MG63 (cell line): ENCODE measurements around the gene HEMK1. TPM values are rescaled to one million over a fixed set of nuclear protein-coding genes. Genes with fewer than 3 reads are reported as not detected.

ENCODE experiments used
- DNase-seq: peaks from one replicate; pipeline ENCODE4 v3.0.0-alpha.2; 2020
- H3K27me3 ChIP-seq: fragments of 250-450 bp; sonication (Bioruptor Pico); 2 replicates; pipeline ENCODE4 v1.5.1; 2020; ENCODE audit warnings: mild to moderate bottlenecking, moderate library complexity
- H3K36me3 ChIP-seq: fragments of 250-450 bp; sonication (Bioruptor Pico); 2 replicates; pipeline ENCODE4 v1.5.1; 2020; ENCODE audit warnings: mild to moderate bottlenecking, moderate library complexity
- H3K4me3 ChIP-seq: fragments of 250-450 bp; sonication (Bioruptor Pico); 2 replicates; pipeline ENCODE4 v1.5.1; 2020; ENCODE audit warnings: mild to moderate bottlenecking, moderate library complexity
- H3K9me3 ChIP-seq: fragments of 250-450 bp; sonication (Bioruptor Pico); 2 replicates; pipeline ENCODE4 v1.5.1; 2020; ENCODE audit warnings: mild to moderate bottlenecking, moderate library complexity
- total RNA-seq: library from RNA; depleted of rRNA; stranded (reverse); fragments of >200 nt; shearing (Covaris generic); gene quantifications from 2 replicates; pipeline ENCODE4 v1.2.3, GENCODE V29; 2014; ENCODE audit warnings: low replicate concordance; rRNA removed

HEMK1 gene
- total RNA-seq, 1 experiment from 2014 or later: 23.3 TPM

DNA sequence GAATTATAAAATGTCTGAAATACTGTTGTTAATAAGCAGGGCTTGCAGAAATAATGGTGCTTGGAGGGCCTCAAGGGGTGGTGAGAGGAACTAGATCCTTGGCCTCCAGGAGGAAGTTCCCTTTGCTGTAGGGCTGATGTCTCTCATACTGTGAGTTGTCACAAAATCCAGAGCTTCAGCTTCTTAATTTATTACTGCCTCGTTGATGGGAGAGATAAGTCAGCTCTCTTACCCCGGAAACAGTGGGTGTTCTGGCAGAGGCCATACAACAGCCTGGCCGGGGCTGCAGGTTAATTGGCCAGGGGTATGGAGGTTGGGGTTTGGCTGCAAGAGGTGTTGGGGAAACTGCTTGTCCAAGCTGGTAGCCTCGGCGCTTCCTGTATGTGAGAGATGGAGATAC, 63.1 kb downstream of the HEMK1 start:
- Histone ChIP-seq H3K27me3 (no peaks in the 10 kb centered on the region), H3K36me3 (no peaks in the 10 kb centered on the region; the same call in 1 of the 2 replicates), H3K4me3 (no peak overlapping the region), H3K9me3 (no peaks in the 10 kb centered on the region)
- no peak for DNase-seq

DNA sequence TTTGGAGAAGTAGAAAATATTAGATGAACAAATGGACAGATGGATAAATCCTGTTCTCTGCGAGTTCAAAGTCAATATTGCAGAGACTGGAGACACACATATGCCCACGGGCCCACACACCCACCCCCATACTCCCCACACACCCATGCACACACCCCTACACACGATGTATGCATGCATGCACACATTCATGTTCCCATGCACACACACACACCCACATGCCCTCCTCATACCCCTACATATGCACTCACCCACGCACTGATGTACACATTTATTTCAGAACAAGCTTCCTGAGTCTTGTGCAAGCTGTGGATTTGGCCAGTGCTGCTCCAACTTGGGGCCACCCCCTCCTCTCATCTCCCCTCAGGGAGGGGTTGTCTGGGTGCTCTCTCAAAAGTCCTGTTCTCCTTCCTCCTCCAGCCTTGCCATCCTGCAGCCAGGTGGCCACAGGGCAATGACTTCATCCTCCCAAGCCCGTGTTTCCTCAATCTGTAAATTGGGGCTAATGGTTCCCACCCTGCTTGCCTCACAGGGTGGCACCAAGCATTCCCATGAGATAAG, 64.0 kb downstream of the HEMK1 start:
- no peaks in the 10 kb centered on the region; the same call in 1 of the 2 replicates for H3K36me3 ChIP-seq
- DNase-seq: no peak
- H3K4me3 ChIP-seq: no peak overlapping the region
- H3K27me3 ChIP-seq: no peaks in the 10 kb centered on the region
- no peaks in the 10 kb centered on the region for H3K9me3 ChIP-seq

- no peak overlapping the region for H3K4me3 ChIP-seq
- H3K36me3 ChIP-seq: no peaks in the 10 kb centered on the region; the same call in 1 of the 2 replicates
- DNase-seq: no peak
- H3K27me3 ChIP-seq: no peaks in the 10 kb centered on the region
- H3K9me3 ChIP-seq: no peaks in the 10 kb centered on the region
These were observed 65.7 kb downstream of the HEMK1 start for GRCh38 chr3:50635066-50635465.

DNA sequence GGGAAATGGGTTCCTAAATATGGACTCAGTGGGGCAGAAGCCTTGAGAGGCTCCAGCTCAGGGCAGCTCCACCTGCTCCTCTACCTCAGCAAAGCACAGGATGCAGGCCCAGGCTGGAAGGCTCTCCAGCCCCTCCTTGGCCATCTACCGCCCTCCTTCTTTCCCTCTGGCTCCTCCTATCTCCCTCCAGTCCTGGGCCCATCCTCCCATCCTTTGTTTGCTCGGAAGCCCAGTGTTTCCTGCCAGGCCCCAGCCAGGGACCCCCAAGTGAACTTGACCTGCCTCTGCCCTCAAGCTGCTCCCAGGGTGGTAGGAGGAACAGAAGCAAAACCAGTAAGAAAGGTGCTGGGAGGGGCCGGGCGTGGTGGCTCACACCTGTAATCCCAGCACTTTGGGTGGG, 67.7 kb downstream of the HEMK1 start:
- no peak overlapping the region for H3K4me3 ChIP-seq
- no peaks in the 10 kb centered on the region for H3K27me3 ChIP-seq
- H3K36me3 ChIP-seq: no peaks in the 10 kb centered on the region; the same call in 1 of the 2 replicates
- DNase-seq: no peak
- H3K9me3 ChIP-seq: no peaks in the 10 kb centered on the region

DNA sequence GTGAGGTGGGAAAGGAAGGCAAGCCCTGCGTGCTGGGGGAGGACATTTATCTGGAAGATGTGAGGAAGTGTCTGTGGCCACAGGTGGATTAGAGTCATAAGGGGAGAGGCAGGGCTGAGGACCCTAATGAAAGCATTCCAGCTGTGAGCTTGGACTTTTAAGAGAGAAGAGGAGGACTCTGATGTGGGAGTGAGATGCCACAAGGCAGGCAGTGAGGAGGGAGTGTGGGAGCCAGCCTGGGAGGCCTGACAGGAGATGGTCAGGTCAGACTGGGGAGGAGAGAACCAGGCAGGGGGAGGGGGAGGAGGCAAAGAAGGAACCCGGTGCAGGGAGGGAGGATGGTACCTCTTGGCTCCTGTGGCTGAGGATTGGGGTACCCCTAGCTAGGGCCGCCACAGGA, 68.6 kb downstream of the HEMK1 start:
- H3K9me3 ChIP-seq: no peaks in the 10 kb centered on the region
- no peak for DNase-seq
- no peaks in the 10 kb centered on the region; the same call in 1 of the 2 replicates for H3K36me3 ChIP-seq
- no peak overlapping the region for H3K4me3 ChIP-seq
- no peaks in the 10 kb centered on the region for H3K27me3 ChIP-seq

GRCh38 chr3:50639055-50639494, 69.8 kb downstream of the HEMK1 start:
- Histone ChIP-seq H3K27me3 (no peaks in the 10 kb centered on the region), H3K4me3 (no peak overlapping the region), H3K36me3 (no peaks in the 10 kb centered on the region; the same call in 1 of the 2 replicates), H3K9me3 (no peaks in the 10 kb centered on the region)
- peak; percentile 85 for DNase-seq

DNA sequence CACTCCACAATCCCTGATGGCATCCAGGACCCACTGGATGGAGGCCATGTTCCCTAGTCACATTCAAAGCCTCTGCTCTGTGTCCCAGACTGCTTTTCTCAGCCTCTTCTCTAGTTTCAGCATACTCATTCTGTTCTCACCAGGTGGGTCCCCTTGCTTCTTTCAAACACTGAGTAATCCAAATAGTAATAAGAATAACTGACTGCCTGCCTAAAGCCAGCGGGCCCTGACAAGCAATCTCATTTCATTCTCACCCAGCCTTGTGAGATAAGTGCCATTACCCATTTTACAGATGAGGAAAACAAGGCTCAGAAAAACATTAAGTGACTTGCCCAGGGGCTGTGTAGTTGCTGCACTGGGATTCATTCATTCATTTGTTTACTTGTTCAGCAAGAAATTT, 73.1 kb downstream of the HEMK1 start:
- no peaks in the 10 kb centered on the region; the same call in 1 of the 2 replicates for H3K36me3 ChIP-seq
- no peaks in the 10 kb centered on the region for H3K27me3 ChIP-seq
- DNase-seq: no peak
- no peak overlapping the region for H3K4me3 ChIP-seq
- no peaks in the 10 kb centered on the region for H3K9me3 ChIP-seq

- Histone ChIP-seq H3K9me3 (no peaks in the 10 kb centered on the region), H3K27me3 (no peaks in the 10 kb centered on the region), H3K36me3 (no peaks in the 10 kb centered on the region; the same call in 1 of the 2 replicates), H3K4me3 (no peak overlapping the region)
- no peak for DNase-seq
These were observed 75.2 kb downstream of the HEMK1 start for GRCh38 chr3:50644561-50644960.

DNA sequence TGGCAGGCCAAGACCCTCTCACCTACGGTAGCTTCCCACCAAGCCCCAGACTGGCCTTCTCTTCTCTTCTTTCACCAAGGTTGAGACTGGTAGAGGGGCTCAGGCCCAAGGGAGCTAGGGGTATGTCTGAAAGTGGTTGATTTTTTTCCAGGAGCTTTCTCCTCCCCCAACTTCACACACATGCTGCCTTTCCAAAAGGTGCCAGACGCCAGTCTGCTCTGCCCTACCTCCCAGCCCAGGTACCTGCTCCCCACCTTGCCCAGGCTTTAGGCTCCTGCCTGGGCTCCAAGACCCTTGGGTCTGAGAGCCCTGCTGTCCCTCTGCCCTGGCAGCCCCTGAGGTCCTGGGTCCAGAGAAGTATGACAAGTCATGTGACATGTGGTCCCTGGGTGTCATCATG, 76.1 kb downstream of the HEMK1 start:
- no peaks in the 10 kb centered on the region for H3K27me3 ChIP-seq
- no peak for DNase-seq
- H3K36me3 ChIP-seq: no peaks in the 10 kb centered on the region
- no peaks in the 10 kb centered on the region for H3K9me3 ChIP-seq
- no peak overlapping the region for H3K4me3 ChIP-seq

Other genes with a start within 250 kb of the HEMK1 start
- gene HYAL2, start 246.8 kb upstream of the HEMK1 start, total RNA-seq: 15.5 and 30.7 TPM in 2 replicates
- gene TUSC2, start 241.3 kb upstream of the HEMK1 start, total RNA-seq: 8.0 and 13.5 TPM in 2 replicates
- gene RASSF1, start 228.7 kb upstream of the HEMK1 start, total RNA-seq: 17.5 and 42.0 TPM in 2 replicates
- 0.43 TPM in 1 of 2 replicates, not detected in the other for gene ZMYND10, start 223.8 kb upstream of the HEMK1 start, total RNA-seq
- gene NPRL2, start 218.7 kb upstream of the HEMK1 start, total RNA-seq: 14.3 and 16.0 TPM in 2 replicates
- gene CYB561D2, start 218.7 kb upstream of the HEMK1 start, total RNA-seq: 21.9 and 35.5 TPM in 2 replicates
- 18.7 and 24.1 TPM in 2 replicates for gene TMEM115, start 210.0 kb upstream of the HEMK1 start, total RNA-seq
- gene CACNA2D2, start 65.9 kb upstream of the HEMK1 start, total RNA-seq: not detected in 2 replicates
- 5.0 and 20.1 TPM in 2 replicates for gene C3orf18, start 1.8 kb upstream of the HEMK1 start, total RNA-seq
- gene CISH, start 42.3 kb downstream of the HEMK1 start, total RNA-seq: 0.20 TPM in 1 of 2 replicates, not detected in the other
- gene MAPKAPK3, start 47.6 kb downstream of the HEMK1 start, total RNA-seq: 23.7 and 33.4 TPM in 2 replicates
- 0.26 TPM in 1 of 2 replicates, not detected in the other for gene DOCK3, start 105.4 kb downstream of the HEMK1 start, total RNA-seq